Fibroblast of the conjunctiva (primary cell): ENCODE measurements around the gene UNC13A.

Experiments used
- DNase-seq: peaks from one replicate; pipeline ENCODE4 v3.0.0-alpha.2; 2010; ENCODE audit warnings: low read depth

UNC13A gene

GRCh38 chr19:17687857-17688784, at the start of gene UNC13A:
Gene UNC13A (minus strand): TSS chr19:17688354. CDS start chr19:17688199, 155 bp downstream.
- no peak for DNase-seq

- DNase-seq: no peak
Measured at GRCh38 chr19:17737690-17738153, 49.6 kb upstream of the UNC13A start.

DNA sequence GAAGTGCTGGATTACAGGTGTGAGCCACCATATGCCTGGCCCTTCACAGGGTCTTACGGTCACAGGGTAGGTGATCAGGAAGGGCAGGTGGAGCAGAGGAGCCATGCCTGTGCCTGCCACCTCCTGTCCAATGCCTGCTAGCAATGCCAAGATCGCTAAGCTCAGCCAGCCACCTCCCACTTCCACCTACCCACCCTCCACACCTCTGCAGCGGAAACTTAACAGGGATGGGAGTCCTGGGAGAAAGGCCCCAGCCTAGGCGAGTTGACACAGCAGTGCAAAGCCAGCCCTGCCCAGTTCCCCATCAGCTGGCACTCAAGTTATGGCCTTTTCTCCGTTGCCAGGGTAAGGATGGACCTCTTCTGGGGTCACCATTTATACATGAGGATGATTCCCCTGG, 47.3 kb upstream of the UNC13A start:
- no peak for DNase-seq

DNA sequence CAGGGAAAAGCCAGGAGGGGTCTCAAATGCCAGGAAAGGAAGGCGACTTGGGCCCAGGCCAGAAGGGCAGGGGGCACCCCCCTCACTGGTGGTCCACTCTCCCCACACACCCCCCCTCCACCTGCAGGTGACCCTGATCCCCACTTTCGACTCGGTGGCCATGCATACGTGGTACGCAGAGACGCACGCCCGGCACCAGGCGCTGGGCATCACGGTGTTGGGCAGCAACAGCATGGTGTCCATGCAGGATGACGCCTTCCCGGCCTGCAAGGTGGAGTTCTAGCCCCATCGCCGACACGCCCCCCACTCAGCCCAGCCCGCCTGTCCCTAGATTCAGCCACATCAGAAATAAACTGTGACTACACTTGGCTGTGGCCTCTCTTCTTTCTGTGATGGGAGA, 46.0 kb upstream of the UNC13A start:
- DNase-seq: no peak

GRCh38 chr19:17733127-17733526, 45.0 kb upstream of the UNC13A start:
- no peak for DNase-seq

- DNase-seq: no peak
Measured at GRCh38 chr19:17727843-17728242, 39.7 kb upstream of the UNC13A start.

- DNase-seq: no peak
Measured at GRCh38 chr19:17726964-17727773, 39.0 kb upstream of the UNC13A start.

GRCh38 chr19:17726136-17726741, 38.1 kb upstream of the UNC13A start:
- DNase-seq: no peak

DNA sequence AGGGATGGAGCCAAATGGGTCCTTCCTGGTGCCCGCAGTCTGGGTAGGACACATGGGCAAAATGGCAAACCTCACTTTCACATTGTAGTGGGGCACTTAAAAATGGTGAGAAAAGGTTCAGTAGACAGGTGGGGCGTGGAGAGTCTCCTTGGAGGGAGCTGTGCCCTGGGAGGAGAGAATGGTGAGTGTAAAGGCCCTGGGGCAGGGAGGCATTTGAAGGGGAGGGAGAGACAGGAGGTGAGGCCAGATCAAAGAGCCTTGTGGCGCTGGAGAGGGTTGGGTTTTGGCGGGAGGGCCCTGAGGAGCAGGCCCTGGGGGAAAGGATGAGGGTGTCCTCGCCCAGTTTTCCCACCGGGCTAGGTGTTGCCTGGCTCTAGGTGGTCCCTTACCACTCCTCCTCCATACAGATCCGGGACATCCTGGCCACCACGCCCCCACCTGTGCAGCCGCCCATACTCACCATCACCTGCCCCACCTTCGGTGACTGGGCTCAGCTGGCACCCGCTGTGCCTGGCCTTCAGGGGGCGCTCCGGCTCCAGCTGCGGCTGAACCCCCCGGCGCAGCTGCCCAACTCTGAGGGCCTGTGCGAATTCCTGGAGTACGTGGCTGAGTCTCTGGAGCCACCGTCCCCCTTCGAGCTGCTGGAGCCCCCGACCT, 37.4 kb upstream of the UNC13A start:
- DNase-seq: no peak

DNA sequence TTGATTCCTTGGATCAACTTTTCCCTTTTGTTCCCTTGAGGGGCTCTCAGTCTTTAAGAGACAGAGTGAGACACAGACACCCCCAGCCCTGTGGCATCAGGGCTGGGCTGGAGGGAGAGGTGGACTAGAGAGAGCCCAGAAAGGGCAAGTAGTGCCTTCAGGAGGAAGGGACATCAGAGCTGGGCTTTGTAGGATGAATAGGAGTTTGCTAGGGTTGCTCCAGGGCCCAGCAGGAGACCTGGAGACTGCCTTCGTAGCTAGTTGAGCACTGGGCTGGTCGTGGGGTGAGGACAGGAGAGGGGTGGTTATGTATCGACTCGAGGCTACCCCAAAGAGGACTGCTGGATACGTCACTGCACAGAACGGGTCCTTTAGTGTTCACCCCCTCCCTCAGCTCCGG, 36.5 kb upstream of the UNC13A start:
- DNase-seq: no peak

DNA sequence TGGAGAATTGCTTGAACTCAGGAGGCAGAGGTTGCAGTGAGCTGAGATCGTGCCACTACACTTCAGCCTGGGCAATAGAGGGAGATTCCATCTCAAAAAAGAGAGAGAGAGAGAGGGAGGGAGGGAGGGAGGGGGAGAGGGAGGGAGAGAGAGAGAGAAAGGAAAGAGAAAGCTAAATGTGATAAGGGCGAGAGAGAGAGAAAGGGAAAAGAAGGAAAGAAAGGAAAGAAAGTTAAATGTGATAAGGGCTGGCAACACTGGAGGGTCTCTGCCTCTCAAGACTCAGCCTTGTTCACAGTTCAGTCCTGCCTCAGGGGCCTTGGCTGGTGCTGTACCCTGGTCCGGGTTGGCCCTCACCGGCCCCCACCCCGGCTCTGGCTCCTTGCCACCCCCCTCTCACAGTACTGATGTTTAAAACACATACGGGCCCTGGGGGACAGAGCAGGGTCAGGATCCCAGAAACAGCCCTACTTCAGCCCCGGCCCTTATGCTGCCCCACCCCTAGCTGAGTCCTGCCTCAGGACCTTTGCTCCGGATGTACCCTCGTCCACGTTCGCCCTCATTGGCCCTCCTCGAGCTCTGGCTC, 34.6 kb upstream of the UNC13A start:
- no peak for DNase-seq

GRCh38 chr19:17721821-17722220, 33.7 kb upstream of the UNC13A start:
- DNase-seq: no peak

DNA sequence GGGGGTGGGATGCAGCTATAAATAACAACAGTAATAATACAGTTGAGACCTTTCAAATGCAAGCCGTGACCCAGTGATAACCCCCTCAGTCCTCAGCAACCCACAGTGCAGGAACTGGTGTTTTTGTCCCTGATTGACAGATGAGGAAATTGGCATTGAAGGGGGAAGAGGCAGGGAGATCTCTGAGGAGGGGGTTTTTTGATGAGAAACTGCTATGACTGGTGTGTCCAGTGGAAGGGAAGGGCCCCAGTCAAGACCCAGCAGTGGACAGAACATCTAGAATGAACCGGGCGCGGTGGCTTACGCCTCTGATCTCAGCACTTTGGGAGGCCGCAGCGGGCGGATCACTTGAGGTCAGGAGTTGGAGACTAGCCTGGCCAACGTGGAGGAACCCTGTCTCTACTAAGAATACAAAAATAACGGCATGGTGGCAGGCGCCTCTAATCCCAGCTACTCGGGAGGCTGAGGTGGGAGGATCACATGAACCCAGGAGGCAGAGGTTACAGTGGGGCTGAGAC, 33.0 kb upstream of the UNC13A start:
- no peak for DNase-seq

GRCh38 chr19:17720440-17720839, 32.3 kb upstream of the UNC13A start:
- no peak for DNase-seq

GRCh38 chr19:17719730-17720400, 31.7 kb upstream of the UNC13A start:
- DNase-seq: no peak

DNA sequence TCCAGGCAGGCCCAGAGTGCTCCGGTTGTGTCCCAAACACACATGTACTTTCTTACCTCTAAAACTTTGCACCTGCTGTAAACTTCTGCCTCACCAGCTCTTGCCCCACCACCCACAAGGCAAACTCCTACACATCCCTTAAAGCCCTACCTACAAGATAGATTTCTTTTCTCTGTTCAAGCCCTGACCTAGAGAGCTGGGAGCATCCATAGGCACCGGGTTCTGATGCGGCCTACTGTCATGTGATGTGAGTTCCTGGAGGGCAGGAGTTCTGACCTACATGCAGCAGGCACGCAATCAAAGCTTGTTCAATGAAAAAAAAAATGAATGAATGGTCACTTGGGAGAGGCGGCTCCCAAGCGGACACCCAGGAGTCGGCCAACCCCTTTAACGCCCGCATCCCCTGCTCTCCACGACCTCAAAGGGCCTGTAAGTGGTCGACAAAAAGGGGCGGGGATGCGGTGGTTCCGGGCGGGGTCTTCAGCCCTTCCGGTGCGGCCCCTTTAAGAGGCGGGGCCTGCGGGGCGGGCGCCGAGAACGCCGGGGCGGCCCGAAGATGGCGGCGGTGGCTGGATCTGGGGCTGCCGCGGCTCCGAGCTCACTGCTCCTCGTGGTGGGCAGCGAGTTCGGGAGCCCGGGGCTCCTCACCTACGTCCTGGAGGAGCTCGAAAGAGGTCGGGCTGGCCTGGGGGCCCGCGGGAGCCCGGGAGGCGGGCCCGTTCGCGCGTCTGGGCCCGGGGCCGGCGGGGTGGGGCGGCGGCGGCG, 31.0 kb upstream of the UNC13A start, which contains the start of gene MAP1S:
TSS of gene MAP1S (plus strand) at position 534 of the 765 bp plus-strand sequence. CDS start at position 557, 23 bp downstream.
- no peak for DNase-seq

DNA sequence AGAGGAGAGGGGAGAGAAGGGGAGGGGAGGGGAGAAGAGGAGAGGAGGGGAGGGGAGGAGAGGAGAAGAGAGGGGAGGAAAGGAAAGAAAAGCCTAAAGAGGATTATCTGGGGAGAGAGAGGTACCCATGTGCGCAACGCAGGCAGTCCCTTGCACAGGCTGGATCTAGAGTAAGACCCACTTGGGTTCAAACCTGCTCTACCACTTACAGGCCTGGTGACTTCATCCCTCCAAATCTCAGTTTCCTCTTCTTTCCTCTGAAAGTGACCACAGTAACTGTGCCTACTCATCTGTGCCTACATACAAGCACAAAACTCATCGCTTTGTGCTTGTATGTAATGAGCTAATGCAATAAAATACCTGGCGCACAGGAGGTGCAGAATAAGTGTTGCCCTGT, 30.4 kb upstream of the UNC13A start:
- no peak for DNase-seq

DNA sequence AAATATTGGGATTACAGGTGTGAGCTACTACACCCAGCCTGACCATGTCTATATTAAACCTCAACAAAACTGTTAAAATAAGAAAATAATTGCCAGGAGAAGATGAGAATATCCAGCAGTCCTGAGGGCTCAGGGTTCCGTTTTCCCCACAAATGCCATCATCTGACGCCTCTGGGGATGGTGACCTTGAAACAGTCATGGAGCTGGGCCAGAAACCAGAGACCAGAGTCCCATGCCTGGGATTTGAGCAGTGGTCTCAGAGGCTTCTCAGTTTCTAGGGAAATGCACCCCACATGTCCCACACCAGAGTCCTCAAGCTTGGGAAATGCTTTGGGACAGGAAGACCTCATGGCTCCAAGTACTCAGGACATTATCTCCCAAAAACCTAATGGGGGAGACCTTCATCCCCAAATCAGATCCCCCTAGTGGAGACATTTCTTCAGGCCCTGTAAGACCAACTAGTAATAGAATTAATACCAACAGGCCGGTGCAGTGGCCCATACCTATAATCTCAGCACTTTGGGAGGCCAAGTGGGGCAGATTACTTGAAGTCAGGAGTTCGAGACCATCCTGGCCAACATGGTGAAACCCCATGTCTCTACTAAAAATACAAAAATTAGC, 28.3 kb upstream of the UNC13A start:
- no peak for DNase-seq

- DNase-seq: no peak
Measured at GRCh38 chr19:17711851-17712250, 23.7 kb upstream of the UNC13A start.
